ENCODE results near the gene SMARCAD1. TPM values are rescaled to one million over a fixed set of nuclear protein-coding genes. Genes with fewer than 3 reads are reported as not detected.

The SMARCAD1 gene
- total and polyA plus RNA-seq, 11 donors = 3.7 to 14.0 (median 9.4) TPM

- no peak for TF ChIP-seq POLR2A (IDR thresholded peaks at IDR 0.05)
- TF ChIP-seq, protein P1, sequence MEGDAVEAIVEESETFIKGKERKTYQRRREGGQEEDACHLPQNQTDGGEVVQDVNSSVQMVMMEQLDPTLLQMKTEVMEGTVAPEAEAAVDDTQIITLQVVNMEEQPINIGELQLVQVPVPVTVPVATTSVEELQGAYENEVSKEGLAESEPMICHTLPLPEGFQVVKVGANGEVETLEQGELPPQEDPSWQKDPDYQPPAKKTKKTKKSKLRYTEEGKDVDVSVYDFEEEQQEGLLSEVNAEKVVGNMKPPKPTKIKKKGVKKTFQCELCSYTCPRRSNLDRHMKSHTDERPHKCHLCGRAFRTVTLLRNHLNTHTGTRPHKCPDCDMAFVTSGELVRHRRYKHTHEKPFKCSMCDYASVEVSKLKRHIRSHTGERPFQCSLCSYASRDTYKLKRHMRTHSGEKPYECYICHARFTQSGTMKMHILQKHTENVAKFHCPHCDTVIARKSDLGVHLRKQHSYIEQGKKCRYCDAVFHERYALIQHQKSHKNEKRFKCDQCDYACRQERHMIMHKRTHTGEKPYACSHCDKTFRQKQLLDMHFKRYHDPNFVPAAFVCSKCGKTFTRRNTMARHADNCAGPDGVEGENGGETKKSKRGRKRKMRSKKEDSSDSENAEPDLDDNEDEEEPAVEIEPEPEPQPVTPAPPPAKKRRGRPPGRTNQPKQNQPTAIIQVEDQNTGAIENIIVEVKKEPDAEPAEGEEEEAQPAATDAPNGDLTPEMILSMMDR (IDR thresholded peaks at IDR 0.05) = peak in 7 of 12 donors; percentile 15 to 37 (median 25)
- Histone ChIP-seq H3K4me3 (no peak overlapping the region), H3K4me1 (no peaks in the 10 kb centered on the region), H3K27ac (no peak overlapping the region), H3K36me3 (peaks cover 0 to 73% (median 32%) of the 10 kb centered on the region in 9 donors), H3K9me3 (no peaks in the 10 kb centered on the region), H3K27me3 (no peaks in the 10 kb centered on the region)
- DNase-seq (no peak), ATAC-seq (no peak)
- intact Hi-C loops (cut with DNase I) = loop anchor here in 5 of 10 donors (5.0 to 10.0 kb wide), 3 partner anchors 362 to 465 kb away; no protein-coding TSS in a partner anchor
Measured at GRCh38 chr4:94256828-94257227, 49.2 kb downstream of the SMARCAD1 start.

DNA sequence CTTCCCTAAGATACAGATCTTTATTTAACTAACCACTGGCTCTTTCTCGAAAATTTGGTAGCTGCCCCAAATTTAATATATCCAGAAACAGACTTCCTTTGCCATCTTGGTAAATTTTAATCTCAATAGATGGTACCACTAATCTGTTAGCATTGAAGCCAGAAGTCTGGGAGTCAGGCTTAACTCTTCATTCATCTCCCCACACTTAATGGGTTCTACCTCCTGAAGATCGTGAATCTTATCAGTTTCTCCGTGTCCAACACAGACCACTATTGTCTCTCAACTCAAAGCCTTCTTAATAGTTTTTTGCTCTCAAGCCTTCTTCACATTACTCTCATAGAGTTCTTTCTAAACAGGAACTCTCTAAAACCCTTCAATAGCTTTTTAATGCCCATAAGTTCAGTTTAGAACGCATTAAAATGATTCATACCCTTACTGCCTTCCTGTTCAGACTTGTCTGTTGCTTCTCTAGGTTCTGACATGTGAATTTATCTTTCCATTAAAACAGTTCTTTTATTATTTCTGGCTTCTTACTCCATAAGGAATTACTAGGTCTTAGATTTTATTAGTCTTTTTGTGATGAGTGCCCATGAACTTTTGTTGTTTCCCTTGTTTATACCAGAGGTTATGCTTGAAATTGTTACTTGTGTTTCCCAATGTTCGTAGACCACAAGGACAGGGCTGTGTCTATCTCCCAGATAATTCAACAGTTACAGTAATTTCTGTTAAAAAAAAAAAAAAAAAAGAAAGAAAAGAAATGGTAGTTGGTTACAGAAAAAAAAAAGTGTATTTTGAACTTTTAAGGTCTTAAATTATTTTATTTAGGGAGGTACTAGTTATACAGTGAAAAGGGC is 54.7 kb downstream of the SMARCAD1 start:
- Histone ChIP-seq H3K27me3 (no peaks in the 10 kb centered on the region), H3K27ac (no peak overlapping the region), H3K9me3 (no peaks in the 10 kb centered on the region), H3K4me3 (no peak overlapping the region), H3K36me3 (peaks cover 0 to 67% (median 38%) of the 10 kb centered on the region in 9 donors), H3K4me1 (no peaks in the 10 kb centered on the region)
- 90 to 93% (median 92%) methylated on average over 5 of the region's 5 CpGs for WGBS, 4 donors
- TF ChIP-seq, protein P1 (IDR thresholded peaks at IDR 0.05) = no peak
- TF ChIP-seq POLR2A (IDR thresholded peaks at IDR 0.05) = no peak
- intact Hi-C loops (cut with DNase I) = no loop called here
- ATAC-seq = no peak
- no peak for DNase-seq

- no peaks in the 10 kb centered on the region for H3K27me3 ChIP-seq
- ATAC-seq (no peak), DNase-seq (no peak)
- no peak for TF ChIP-seq POLR2A (IDR thresholded peaks at IDR 0.05)
- TF ChIP-seq, protein P1 (IDR thresholded peaks at IDR 0.05) = no peak
- no peak overlapping the region for H3K27ac ChIP-seq
- H3K36me3 ChIP-seq = peaks cover 0 to 73% (median 57%) of the 10 kb centered on the region in 9 donors
- intact Hi-C loops (cut with DNase I) = no loop called here
- 95 to 98% (median 97%) methylated on average over 4 of the region's 4 CpGs for WGBS, 4 donors
- H3K4me3 ChIP-seq = no peak overlapping the region
- H3K4me1 ChIP-seq = no peaks in the 10 kb centered on the region
- H3K9me3 ChIP-seq = no peaks in the 10 kb centered on the region
Measured at GRCh38 chr4:94267037-94267436, 59.4 kb downstream of the SMARCAD1 start.

- intact Hi-C loops (cut with DNase I) = no loop called here
- H3K36me3 ChIP-seq = peaks cover 0 to 89% (median 80%) of the 10 kb centered on the region in 9 donors
- H3K27me3 ChIP-seq = no peaks in the 10 kb centered on the region
- TF ChIP-seq, protein P1 (IDR thresholded peaks at IDR 0.05) = no peak
- TF ChIP-seq POLR2A (IDR thresholded peaks at IDR 0.05) = no peak
- WGBS, 4 donors = 43 to 98% (median 75%) methylated on average over 2 of the region's 2 CpGs
- H3K4me1 ChIP-seq = no peaks in the 10 kb centered on the region
- DNase-seq (no peak), ATAC-seq (no peak)
- H3K27ac ChIP-seq = no peak overlapping the region
- H3K4me3 ChIP-seq = no peak overlapping the region
- H3K9me3 ChIP-seq = no peaks in the 10 kb centered on the region
Measured at GRCh38 chr4:94271248-94271647, 63.6 kb downstream of the SMARCAD1 start.
